WI38 (cell line): ENCODE data around the gene KMT5B.

ENCODE experiments used
- H3K4me3 ChIP-seq: 2 replicates; pipeline ENCODE4 v1.5.1; 2011; ENCODE audit warnings: low read depth, mild to moderate bottlenecking, control low read depth, low read length
- CTCF ChIP-seq: IDR thresholded peaks from 2 replicates; pipeline ENCODE4 v1.5.1; 2012; ENCODE audit warnings: low read depth, mild to moderate bottlenecking, control low read depth, low read length

KMT5B gene

GRCh38 chr11:68213135-68213515, at the start of gene KMT5B:
TSS of gene KMT5B (minus strand) at chr11:68213296. CDS start at chr11:68190076, 23,220 bp downstream.
- TF ChIP-seq CTCF: no peak
- H3K4me3 ChIP-seq: peak within 1 kb of the TSS; percentile 90

GRCh38 chr11:68262544-68262827, 49.4 kb upstream of the KMT5B start:
- no peak for TF ChIP-seq CTCF
- no peak overlapping the region for H3K4me3 ChIP-seq

GRCh38 chr11:68261749-68262543, 48.9 kb upstream of the KMT5B start:
- no peak for TF ChIP-seq CTCF
- H3K4me3 ChIP-seq: no peak overlapping the region

GRCh38 chr11:68261006-68261405, 47.9 kb upstream of the KMT5B start:
- TF ChIP-seq CTCF: no peak

GRCh38 chr11:68260484-68260883, 47.4 kb upstream of the KMT5B start:
- no peak overlapping the region for H3K4me3 ChIP-seq
- no peak for TF ChIP-seq CTCF

More at GRCh38 chr11:68261006-68261405, 47.9 kb upstream of the KMT5B start:
- H3K4me3 ChIP-seq: no peak overlapping the region

GRCh38 chr11:68259122-68259959, 46.2 kb upstream of the KMT5B start:
- H3K4me3 ChIP-seq: no peak overlapping the region
- TF ChIP-seq CTCF: no peak

- no peak overlapping the region for H3K4me3 ChIP-seq
- no peak for TF ChIP-seq CTCF
These were observed 45.3 kb upstream of the KMT5B start for GRCh38 chr11:68258363-68258765.
